GM12801 (cell line): ENCODE measurements around the gene SCRT2.

ENCODE experiments used
- TF ChIP-seq, protein P1 (sequence below): IDR thresholded peaks from one replicate; pipeline ENCODE4 v1.5.1; 2011; ENCODE audit warnings: control low read depth; ENCODE audit not compliant: insufficient read length; ENCODE audit errors: extremely low read depth

The SCRT2 gene

DNA sequence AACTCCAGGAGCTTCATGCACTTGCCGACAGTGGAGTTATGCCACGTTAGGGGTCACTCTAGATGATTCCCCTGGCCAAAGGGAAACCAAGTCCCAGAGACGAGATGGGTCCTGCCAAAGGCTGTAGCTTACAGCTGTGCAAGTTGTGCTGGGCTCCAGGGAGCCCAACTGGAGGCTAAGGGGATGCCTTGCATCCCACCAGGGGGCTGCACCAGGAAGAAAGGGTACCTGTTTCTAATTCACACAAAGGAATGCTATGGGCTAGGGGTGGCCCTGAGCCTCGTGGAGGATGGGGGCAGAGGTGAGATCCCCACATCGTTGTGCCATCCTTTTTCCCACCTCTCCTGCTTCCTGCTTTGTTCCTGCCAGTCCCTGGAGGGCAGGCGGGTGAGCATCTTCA is 23.7 kb upstream of the SCRT2 start:
- TF ChIP-seq, protein P1, sequence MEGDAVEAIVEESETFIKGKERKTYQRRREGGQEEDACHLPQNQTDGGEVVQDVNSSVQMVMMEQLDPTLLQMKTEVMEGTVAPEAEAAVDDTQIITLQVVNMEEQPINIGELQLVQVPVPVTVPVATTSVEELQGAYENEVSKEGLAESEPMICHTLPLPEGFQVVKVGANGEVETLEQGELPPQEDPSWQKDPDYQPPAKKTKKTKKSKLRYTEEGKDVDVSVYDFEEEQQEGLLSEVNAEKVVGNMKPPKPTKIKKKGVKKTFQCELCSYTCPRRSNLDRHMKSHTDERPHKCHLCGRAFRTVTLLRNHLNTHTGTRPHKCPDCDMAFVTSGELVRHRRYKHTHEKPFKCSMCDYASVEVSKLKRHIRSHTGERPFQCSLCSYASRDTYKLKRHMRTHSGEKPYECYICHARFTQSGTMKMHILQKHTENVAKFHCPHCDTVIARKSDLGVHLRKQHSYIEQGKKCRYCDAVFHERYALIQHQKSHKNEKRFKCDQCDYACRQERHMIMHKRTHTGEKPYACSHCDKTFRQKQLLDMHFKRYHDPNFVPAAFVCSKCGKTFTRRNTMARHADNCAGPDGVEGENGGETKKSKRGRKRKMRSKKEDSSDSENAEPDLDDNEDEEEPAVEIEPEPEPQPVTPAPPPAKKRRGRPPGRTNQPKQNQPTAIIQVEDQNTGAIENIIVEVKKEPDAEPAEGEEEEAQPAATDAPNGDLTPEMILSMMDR = no peak

DNA sequence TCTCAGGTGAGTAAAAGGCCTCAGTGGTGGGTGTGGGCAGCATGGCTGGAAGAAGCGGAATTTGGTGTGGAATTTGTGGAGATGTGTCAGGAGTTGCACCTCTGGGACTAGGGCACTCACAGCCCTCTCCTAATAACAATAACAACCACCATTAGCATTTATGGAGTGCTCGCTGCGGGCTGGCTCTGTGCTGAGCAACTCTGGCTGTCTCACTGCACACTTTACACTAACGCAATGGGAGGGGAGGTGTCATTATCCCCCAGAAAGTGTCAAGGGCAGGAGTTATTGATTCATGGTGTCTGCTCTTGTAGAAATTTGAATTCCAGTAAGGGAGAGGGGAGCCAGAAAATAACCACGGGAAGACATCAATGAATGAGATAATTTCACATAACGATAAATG is 22.7 kb upstream of the SCRT2 start:
- TF ChIP-seq, protein P1 = no peak

DNA sequence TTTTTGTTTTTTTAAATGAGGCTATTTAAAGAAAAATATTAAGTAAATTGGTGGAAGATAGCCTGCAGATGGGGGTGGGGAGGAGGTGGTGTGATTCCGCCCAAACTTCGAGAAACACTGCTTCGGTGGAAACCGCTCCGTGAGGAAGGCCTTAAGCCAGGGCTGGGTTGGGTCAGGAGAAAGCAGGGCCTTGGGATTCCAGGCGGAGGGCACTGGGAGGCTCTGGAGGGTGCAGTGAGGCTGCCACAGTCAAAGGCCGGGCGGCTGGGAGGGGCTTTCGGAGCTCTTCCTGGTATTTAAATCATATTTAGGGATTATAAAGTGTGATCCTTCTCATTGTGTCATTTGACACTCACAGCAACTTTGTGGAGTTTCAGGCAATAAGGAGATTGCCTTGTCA is 22.2 kb upstream of the SCRT2 start:
- TF ChIP-seq, protein P1 = no peak

DNA sequence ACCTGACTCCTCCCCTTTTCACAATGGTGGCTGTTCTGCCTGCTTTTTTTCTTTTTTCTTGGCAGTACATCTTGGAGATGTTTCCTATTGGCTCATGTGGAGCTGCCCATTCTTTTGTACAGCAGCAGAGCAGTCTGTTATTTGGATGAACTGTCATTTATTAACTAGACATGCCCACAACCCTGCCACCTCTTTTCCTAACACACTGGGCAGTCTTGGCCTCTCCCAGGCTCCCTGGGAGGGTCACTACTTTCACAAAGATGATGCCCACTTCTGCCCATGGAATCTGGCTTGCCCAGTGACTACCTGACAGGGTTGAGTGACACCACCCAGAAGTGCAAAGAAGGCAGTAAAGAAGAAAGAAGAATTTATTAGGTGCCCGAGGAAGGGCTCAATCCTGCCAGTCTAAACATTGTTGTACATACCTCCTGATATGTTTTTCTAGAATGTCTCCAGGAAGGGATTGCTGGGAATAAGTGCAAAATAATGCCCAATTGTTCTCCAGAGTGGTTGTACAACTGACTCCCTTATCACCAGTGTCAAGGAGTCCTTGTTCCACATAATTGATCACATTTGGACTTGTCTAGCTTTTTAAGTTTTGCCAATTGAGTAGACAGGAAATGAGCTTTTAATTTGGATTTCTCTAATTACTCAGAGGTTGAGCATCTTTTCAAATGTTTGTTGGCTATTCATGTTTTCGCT is 19.7 kb upstream of the SCRT2 start:
- TF ChIP-seq, protein P1 = no peak

- TF ChIP-seq, protein P1 = no peak
These were observed 18.9 kb upstream of the SCRT2 start for GRCh38 chr20:694496-694895.

DNA sequence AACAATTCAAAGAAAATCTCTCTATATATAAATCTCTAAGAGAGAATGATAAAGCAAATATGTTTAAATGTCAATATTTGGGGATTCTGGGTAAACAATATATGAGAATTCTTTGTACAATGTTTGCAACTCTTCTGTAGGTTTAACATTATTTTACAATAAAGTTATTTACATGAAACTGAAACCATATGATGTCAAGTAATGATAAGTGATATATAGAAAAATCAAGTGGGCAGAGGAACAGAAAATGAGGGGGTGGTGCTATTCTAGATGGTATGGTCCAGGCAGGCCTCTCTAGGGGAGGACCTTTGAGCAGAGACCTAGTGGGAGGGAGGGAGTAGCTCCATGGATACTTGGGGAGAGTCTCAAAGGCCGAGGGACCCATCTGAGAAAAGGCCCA is 16.4 kb upstream of the SCRT2 start:
- TF ChIP-seq, protein P1 = no peak

DNA sequence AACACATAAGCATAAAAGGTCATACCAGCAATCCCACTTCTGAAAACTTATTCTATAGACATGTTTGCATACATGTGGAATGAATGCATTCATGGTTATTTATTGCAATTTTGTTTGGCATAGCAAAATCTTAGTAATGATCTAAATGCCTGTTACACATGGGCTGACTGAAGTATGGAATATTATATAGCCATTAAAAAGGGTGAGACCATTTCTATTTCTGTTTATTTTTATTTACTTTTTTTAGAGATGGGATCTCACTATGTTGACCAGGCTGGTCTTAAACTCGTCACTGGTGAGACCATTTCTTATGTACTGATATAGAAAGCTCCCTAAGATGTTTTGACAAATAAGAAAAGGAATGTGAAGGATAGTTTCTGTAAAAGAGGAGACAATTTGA is 14.3 kb upstream of the SCRT2 start:
- TF ChIP-seq, protein P1 = no peak
